Measurements from ENCODE around the gene NRXN3. TPM values are rescaled to one million over a fixed set of nuclear protein-coding genes. Genes with fewer than 3 reads are reported as not detected.
A peak's percentile ranks its signal among the peaks of the same experiment; 100 is the strongest.

NRXN3 gene
- total RNA-seq, 1 donor from 2014 or later = 5.9 TPM

GRCh38 chr14:79278286-79278797 lies 1108.2 kb downstream of the NRXN3 start:
- Histone ChIP-seq H3K79me2 (ENCODE audit: low read depth) (no peaks in the 10 kb centered on the region), H3F3A (ENCODE audit: low read depth) (peaks cover 25% of the 10 kb centered on the region), H3K9me3 (ENCODE audit: low read depth) (no peaks in the 10 kb centered on the region), H3K4me1 (peaks cover 38% of the 10 kb centered on the region), H3K27ac (no peak overlapping the region), H4K20me1 (ENCODE audit: low read depth) (peaks cover 29% of the 10 kb centered on the region), H3K9ac (no peak overlapping the region), H3K4me3 (peak overlapping the region; percentile 59), H2AFZ (replicated peaks) (peak overlapping the region; percentile 45), H3K36me3 (no peaks in the 10 kb centered on the region), H3K27me3 (peaks cover 87% of the 10 kb centered on the region), H3K4me2 (peak overlapping the region; percentile 93)
- peak overlapping the region; percentile 97 for H3K4me3 Mint-ChIP-seq
- no peak for DNase-seq (ENCODE audit: low spot score)
- H3K27me3 Mint-ChIP-seq (ENCODE audit: insufficient read depth, low read depth) = peaks cover 29% of the 10 kb centered on the region
- peaks cover 36% of the 10 kb centered on the region for H3K4me1 Mint-ChIP-seq
- H3K27ac Mint-ChIP-seq = no peak overlapping the region
- no peak for TF ChIP-seq EZH2 (IDR thresholded peaks at IDR 0.05)
- TF ChIP-seq, protein P1, sequence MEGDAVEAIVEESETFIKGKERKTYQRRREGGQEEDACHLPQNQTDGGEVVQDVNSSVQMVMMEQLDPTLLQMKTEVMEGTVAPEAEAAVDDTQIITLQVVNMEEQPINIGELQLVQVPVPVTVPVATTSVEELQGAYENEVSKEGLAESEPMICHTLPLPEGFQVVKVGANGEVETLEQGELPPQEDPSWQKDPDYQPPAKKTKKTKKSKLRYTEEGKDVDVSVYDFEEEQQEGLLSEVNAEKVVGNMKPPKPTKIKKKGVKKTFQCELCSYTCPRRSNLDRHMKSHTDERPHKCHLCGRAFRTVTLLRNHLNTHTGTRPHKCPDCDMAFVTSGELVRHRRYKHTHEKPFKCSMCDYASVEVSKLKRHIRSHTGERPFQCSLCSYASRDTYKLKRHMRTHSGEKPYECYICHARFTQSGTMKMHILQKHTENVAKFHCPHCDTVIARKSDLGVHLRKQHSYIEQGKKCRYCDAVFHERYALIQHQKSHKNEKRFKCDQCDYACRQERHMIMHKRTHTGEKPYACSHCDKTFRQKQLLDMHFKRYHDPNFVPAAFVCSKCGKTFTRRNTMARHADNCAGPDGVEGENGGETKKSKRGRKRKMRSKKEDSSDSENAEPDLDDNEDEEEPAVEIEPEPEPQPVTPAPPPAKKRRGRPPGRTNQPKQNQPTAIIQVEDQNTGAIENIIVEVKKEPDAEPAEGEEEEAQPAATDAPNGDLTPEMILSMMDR (IDR thresholded peaks at IDR 0.05) = no peak
- no peak for TF ChIP-seq EZH2phosphoT487 (IDR thresholded peaks at IDR 0.05)
- H3K36me3 Mint-ChIP-seq = no peaks in the 10 kb centered on the region
- no peaks in the 10 kb centered on the region for H3K9me3 Mint-ChIP-seq

DNA sequence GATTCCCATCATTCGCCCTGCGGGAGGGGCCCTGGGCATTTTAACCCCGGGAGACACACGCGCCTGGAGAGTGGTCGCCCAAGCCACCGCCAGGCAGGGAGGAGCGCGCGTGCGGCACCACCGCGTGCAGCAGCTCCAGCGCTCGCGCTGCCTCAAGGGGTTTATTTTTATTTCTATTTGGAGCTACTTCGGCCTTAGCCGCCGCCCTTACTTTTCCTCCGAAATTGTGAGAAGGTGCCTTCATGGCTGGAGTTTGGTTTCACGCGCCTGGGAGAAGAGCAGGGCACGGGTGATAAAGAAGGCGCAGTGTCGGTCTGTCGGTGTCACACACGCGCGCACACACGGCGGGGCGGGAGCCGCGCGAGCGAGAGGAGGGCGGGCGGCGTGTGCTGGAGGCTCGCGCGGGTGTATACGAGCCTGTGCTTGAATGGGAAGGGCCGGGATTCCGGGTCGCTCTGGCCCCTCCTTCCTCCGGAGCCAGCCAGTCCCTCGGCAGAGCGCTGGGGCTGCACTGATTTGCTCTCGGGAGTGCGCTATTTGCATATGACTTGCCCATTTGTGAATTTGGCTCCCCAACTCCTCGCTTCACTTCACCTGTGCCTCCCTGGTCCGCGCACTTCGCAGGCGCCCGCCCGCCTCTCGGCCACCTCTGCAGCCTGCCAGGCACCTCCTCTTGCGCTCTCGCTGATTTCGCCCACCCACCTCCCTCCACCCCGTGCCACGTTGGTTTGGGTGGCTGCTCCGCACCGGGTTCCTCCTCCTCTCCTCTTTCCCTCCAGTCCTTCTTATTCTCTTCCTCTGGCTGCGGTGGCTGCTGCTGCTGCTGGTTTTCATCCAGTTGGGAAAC lies 1108.8 kb downstream of the NRXN3 start:
- H3K79me2 ChIP-seq (ENCODE audit: low read depth) = no peaks in the 10 kb centered on the region
- H2AFZ ChIP-seq (replicated peaks) = peak overlapping the region; percentile 45
- H3K4me3 ChIP-seq = peak overlapping the region; percentile 59
- no peaks in the 10 kb centered on the region for H3K36me3 Mint-ChIP-seq
- H3K27ac Mint-ChIP-seq = no peak overlapping the region
- H3F3A ChIP-seq (ENCODE audit: low read depth) = peaks cover 25% of the 10 kb centered on the region
- H3K27ac ChIP-seq = no peak overlapping the region
- peaks cover 38% of the 10 kb centered on the region for H3K4me1 ChIP-seq
- peaks cover 37% of the 10 kb centered on the region for H3K4me1 Mint-ChIP-seq
- TF ChIP-seq, protein P1 (IDR thresholded peaks at IDR 0.05) = no peak
- peak; percentile 51 for TF ChIP-seq EZH2phosphoT487 (IDR thresholded peaks at IDR 0.05)
- peaks cover 94% of the 10 kb centered on the region for H3K27me3 ChIP-seq
- peak overlapping the region; percentile 93 for H3K4me2 ChIP-seq
- peak overlapping the region; percentile 97 for H3K4me3 Mint-ChIP-seq
- no peaks in the 10 kb centered on the region for H3K36me3 ChIP-seq
- peak; percentile 96 for DNase-seq (ENCODE audit: low spot score)
- no peaks in the 10 kb centered on the region for H3K9me3 Mint-ChIP-seq
- peaks cover 29% of the 10 kb centered on the region for H4K20me1 ChIP-seq (ENCODE audit: low read depth)
- no peak overlapping the region for H3K9ac ChIP-seq
- peaks cover 29% of the 10 kb centered on the region for H3K27me3 Mint-ChIP-seq (ENCODE audit: insufficient read depth, low read depth)
- H3K9me3 ChIP-seq (ENCODE audit: low read depth) = no peaks in the 10 kb centered on the region

- peak; percentile 41 for DNase-seq (ENCODE audit: low spot score)
- Histone ChIP-seq H3K9ac (no peak overlapping the region), H2AFZ (replicated peaks) (peak overlapping the region; percentile 30), H3K4me2 (peak overlapping the region; percentile 93), H3K79me2 (ENCODE audit: low read depth) (peaks cover 2% of the 10 kb centered on the region), H3K27ac (no peak overlapping the region), H3F3A (ENCODE audit: low read depth) (peaks cover 25% of the 10 kb centered on the region), H3K4me3 (peak overlapping the region; percentile 59), H3K27me3 (peaks cover 96% of the 10 kb centered on the region), H3K4me1 (peaks cover 44% of the 10 kb centered on the region), H3K36me3 (no peaks in the 10 kb centered on the region), H3K9me3 (ENCODE audit: low read depth) (no peaks in the 10 kb centered on the region), H4K20me1 (ENCODE audit: low read depth) (peaks cover 29% of the 10 kb centered on the region)
- Mint-ChIP-seq H3K36me3 (no peaks in the 10 kb centered on the region), H3K4me3 (peak overlapping the region; percentile 97), H3K27me3 (ENCODE audit: insufficient read depth, low read depth) (peaks cover 29% of the 10 kb centered on the region), H3K4me1 (peaks cover 44% of the 10 kb centered on the region), H3K9me3 (no peaks in the 10 kb centered on the region), H3K27ac (no peak overlapping the region)
- TF ChIP-seq EZH2phosphoT487 (IDR thresholded peaks at IDR 0.05) (peak; percentile 48), EZH2 (IDR thresholded peaks at IDR 0.05) (peak; percentile 64)
- TF ChIP-seq, protein P1 (IDR thresholded peaks at IDR 0.05) = no peak
Measured at GRCh38 chr14:79279645-79280597, 1109.7 kb downstream of the NRXN3 start.
